ENCODE measurements around the gene FCN1. TPM values are rescaled to one million over a fixed set of nuclear protein-coding genes. Genes with fewer than 3 reads are reported as not detected.
A peak's percentile ranks its signal among the peaks of the same experiment; 100 is the strongest.

FCN1 gene
- total RNA-seq, 1 donor from 2014 or later = not detected

DNA sequence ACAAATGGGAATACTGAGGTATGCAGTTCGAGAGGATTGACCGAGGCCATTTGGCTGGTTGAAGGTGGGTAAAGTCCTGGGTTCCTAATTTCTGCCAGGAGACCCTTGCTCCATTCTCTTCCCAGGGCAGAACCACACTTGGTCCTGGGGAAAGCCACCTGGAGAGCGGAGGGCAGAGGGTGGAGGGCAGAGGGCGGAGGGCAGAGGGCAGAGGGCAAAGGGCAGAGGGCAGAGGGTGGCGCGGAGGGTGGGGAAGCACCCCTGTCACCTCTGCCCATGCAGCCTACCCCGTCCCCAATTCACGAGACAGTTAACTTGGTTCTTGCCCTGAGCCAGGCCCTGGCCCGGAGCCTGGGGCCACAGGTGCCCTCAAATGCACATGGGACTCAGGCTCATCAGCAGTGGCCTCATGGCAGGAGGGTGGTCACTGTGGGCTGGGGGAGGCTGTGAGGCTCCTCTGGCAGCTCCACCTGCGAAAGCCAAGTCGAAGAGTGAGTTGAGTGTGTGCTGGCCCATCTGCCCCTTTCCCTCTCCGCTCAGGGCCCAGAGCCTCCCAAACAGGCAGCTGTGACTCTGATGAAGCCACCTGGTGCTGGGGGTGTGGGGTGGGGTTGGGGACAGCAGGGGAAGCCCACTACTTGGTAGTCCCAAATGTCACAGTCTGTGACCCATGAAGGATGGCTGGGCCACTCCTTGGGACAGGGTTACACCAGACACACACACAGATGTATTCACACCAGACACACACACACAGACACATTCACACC lies 28.0 kb upstream of the FCN1 start:
- Histone ChIP-seq H3K36me3 (no peaks in the 10 kb centered on the region), H3K9me3 (ENCODE audit: low read depth) (no peaks in the 10 kb centered on the region), H3K4me3 (no peak overlapping the region), H3K79me2 (ENCODE audit: low read depth) (no peaks in the 10 kb centered on the region), H3K4me1 (peaks cover 23% of the 10 kb centered on the region), H3K27ac (no peak overlapping the region), H4K20me1 (ENCODE audit: low read depth) (no peaks in the 10 kb centered on the region), H3K4me2 (no peak overlapping the region), H3K9ac (no peak overlapping the region), H2AFZ (replicated peaks) (no peak overlapping the region), H3K27me3 (no peaks in the 10 kb centered on the region), H3F3A (ENCODE audit: low read depth) (peaks cover 21% of the 10 kb centered on the region)
- Mint-ChIP-seq H3K9me3 (no peaks in the 10 kb centered on the region), H3K36me3 (no peaks in the 10 kb centered on the region), H3K4me3 (no peak overlapping the region), H3K27me3 (ENCODE audit: insufficient read depth, low read depth) (peaks cover 4% of the 10 kb centered on the region), H3K27ac (peak overlapping the region; percentile 83), H3K4me1 (peaks cover 32% of the 10 kb centered on the region)
- no peak for TF ChIP-seq EZH2phosphoT487 (IDR thresholded peaks at IDR 0.05)
- TF ChIP-seq, protein P1, sequence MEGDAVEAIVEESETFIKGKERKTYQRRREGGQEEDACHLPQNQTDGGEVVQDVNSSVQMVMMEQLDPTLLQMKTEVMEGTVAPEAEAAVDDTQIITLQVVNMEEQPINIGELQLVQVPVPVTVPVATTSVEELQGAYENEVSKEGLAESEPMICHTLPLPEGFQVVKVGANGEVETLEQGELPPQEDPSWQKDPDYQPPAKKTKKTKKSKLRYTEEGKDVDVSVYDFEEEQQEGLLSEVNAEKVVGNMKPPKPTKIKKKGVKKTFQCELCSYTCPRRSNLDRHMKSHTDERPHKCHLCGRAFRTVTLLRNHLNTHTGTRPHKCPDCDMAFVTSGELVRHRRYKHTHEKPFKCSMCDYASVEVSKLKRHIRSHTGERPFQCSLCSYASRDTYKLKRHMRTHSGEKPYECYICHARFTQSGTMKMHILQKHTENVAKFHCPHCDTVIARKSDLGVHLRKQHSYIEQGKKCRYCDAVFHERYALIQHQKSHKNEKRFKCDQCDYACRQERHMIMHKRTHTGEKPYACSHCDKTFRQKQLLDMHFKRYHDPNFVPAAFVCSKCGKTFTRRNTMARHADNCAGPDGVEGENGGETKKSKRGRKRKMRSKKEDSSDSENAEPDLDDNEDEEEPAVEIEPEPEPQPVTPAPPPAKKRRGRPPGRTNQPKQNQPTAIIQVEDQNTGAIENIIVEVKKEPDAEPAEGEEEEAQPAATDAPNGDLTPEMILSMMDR (IDR thresholded peaks at IDR 0.05) = no peak
- no peak for TF ChIP-seq EZH2 (IDR thresholded peaks at IDR 0.05)
- no peak for DNase-seq (ENCODE audit: low spot score)

DNA sequence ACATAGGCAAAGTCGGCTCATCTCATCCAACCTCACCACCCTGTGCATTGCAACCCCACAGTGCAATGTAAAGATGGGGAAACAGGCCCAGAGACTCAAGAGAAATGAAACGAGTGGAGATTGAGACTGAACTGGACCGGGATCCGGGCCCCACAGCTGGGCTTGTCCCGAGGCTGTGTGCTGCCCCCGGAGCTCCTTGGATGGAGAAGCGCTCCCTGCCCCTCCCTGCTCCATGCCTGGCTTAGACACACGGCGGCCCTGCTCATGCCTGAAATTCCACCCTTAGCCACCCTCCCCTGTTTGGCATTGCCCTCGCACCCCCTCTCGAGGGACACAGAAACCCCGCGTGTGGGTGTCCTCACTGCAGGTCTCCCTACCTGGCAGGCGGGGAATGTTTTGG lies 27.2 kb upstream of the FCN1 start:
- Histone ChIP-seq H3K4me3 (no peak overlapping the region), H3K9me3 (ENCODE audit: low read depth) (no peaks in the 10 kb centered on the region), H2AFZ (replicated peaks) (peak overlapping the region; percentile 17), H3K27ac (peak overlapping the region; percentile 10), H3F3A (ENCODE audit: low read depth) (peaks cover 21% of the 10 kb centered on the region), H3K79me2 (ENCODE audit: low read depth) (no peaks in the 10 kb centered on the region), H4K20me1 (ENCODE audit: low read depth) (no peaks in the 10 kb centered on the region), H3K9ac (no peak overlapping the region), H3K4me2 (peak overlapping the region; percentile 63), H3K36me3 (no peaks in the 10 kb centered on the region), H3K4me1 (peaks cover 23% of the 10 kb centered on the region), H3K27me3 (no peaks in the 10 kb centered on the region)
- no peaks in the 10 kb centered on the region for H3K36me3 Mint-ChIP-seq
- TF ChIP-seq, protein P1 (IDR thresholded peaks at IDR 0.05) = no peak
- TF ChIP-seq EZH2 (IDR thresholded peaks at IDR 0.05) (no peak), EZH2phosphoT487 (IDR thresholded peaks at IDR 0.05) (no peak)
- DNase-seq (ENCODE audit: low spot score) = no peak
- H3K9me3 Mint-ChIP-seq = no peaks in the 10 kb centered on the region
- peaks cover 34% of the 10 kb centered on the region for H3K4me1 Mint-ChIP-seq
- peaks cover 4% of the 10 kb centered on the region for H3K27me3 Mint-ChIP-seq (ENCODE audit: insufficient read depth, low read depth)
- H3K4me3 Mint-ChIP-seq = peak overlapping the region; percentile 16
- peak overlapping the region; percentile 94 for H3K27ac Mint-ChIP-seq

DNA sequence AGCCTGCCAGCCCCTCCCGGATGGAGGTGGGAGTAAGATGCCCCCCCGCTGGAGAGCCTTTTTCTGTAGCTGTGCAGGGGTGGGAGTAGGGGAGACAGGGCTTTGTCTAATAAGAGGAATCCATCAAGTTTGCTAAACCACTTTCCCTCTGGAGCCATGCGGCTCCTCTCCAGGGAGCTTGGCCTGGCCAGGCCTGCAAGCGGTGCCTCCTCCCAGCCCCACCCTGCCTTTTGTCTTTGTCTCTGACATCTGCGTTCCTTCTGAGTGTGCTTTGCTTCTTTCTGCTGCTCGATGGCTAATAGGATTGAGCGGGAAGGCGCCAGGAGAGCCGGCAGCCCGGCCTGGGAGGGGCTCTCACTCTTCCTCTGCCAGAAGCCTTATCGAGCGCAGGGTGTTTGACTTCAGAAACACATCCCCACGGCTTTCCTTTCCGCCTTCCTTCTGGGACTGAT lies 26.7 kb upstream of the FCN1 start:
- H2AFZ ChIP-seq (replicated peaks) = peak overlapping the region; percentile 17
- peaks cover 21% of the 10 kb centered on the region for H3F3A ChIP-seq (ENCODE audit: low read depth)
- H3K27me3 ChIP-seq = no peaks in the 10 kb centered on the region
- no peak overlapping the region for H3K9ac ChIP-seq
- peak overlapping the region; percentile 94 for H3K27ac Mint-ChIP-seq
- H3K4me3 Mint-ChIP-seq = peak overlapping the region; percentile 16
- H3K4me3 ChIP-seq = no peak overlapping the region
- H3K36me3 ChIP-seq = no peaks in the 10 kb centered on the region
- peak; percentile 92 for DNase-seq (ENCODE audit: low spot score)
- peak overlapping the region; percentile 63 for H3K4me2 ChIP-seq
- no peaks in the 10 kb centered on the region for H4K20me1 ChIP-seq (ENCODE audit: low read depth)
- no peaks in the 10 kb centered on the region for H3K9me3 Mint-ChIP-seq
- H3K9me3 ChIP-seq (ENCODE audit: low read depth) = no peaks in the 10 kb centered on the region
- H3K4me1 Mint-ChIP-seq = peaks cover 38% of the 10 kb centered on the region
- TF ChIP-seq, protein P1 (IDR thresholded peaks at IDR 0.05) = no peak
- TF ChIP-seq EZH2 (IDR thresholded peaks at IDR 0.05) (no peak), EZH2phosphoT487 (IDR thresholded peaks at IDR 0.05) (no peak)
- no peaks in the 10 kb centered on the region for H3K79me2 ChIP-seq (ENCODE audit: low read depth)
- H3K27me3 Mint-ChIP-seq (ENCODE audit: insufficient read depth, low read depth) = peaks cover 6% of the 10 kb centered on the region
- peak overlapping the region; percentile 10 for H3K27ac ChIP-seq
- H3K36me3 Mint-ChIP-seq = no peaks in the 10 kb centered on the region
- peaks cover 23% of the 10 kb centered on the region for H3K4me1 ChIP-seq
